Measurements from ENCODE around the gene INPP5D. TPM values are rescaled to one million over a fixed set of nuclear protein-coding genes. Genes with fewer than 3 reads are reported as not detected.

Gene INPP5D
- total RNA-seq, 1 donor from 2014 or later: 8.9 TPM

DNA sequence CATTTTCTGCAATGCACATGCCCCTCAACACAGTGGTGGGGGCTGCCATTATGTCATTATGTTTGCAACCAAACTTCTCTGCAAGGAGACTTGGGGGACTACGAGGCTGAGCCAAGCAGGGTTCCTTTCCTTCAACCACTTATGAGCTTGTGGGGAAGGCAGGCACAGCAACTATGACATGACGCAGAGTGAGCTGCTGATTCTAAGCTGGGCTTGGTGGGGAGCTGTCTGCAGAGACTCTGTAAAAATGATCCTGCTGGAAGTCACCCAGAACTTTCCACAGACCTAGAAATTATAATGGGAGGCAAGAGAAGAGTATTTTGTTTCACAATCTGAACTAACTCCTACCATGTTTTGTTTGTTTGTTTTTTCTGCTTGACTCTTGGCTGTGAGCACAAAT is 55.6 kb downstream of the INPP5D start:
- Mint-ChIP-seq H3K9me3 (no peaks in the 10 kb centered on the region), H3K4me1 (no peaks in the 10 kb centered on the region), H3K4me3 (no peak overlapping the region), H3K27me3 (ENCODE audit: low read depth) (peaks cover 4% of the 10 kb centered on the region), H3K36me3 (no peaks in the 10 kb centered on the region), H3K27ac (no peak overlapping the region)
- TF ChIP-seq, protein P1, sequence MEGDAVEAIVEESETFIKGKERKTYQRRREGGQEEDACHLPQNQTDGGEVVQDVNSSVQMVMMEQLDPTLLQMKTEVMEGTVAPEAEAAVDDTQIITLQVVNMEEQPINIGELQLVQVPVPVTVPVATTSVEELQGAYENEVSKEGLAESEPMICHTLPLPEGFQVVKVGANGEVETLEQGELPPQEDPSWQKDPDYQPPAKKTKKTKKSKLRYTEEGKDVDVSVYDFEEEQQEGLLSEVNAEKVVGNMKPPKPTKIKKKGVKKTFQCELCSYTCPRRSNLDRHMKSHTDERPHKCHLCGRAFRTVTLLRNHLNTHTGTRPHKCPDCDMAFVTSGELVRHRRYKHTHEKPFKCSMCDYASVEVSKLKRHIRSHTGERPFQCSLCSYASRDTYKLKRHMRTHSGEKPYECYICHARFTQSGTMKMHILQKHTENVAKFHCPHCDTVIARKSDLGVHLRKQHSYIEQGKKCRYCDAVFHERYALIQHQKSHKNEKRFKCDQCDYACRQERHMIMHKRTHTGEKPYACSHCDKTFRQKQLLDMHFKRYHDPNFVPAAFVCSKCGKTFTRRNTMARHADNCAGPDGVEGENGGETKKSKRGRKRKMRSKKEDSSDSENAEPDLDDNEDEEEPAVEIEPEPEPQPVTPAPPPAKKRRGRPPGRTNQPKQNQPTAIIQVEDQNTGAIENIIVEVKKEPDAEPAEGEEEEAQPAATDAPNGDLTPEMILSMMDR (IDR thresholded peaks at IDR 0.05; ENCODE audit: unreplicated experiment): no peak
- no peak for DNase-seq (ENCODE audit: low spot score in 2 of 2, unreplicated experiment in 2 of 2)

DNA sequence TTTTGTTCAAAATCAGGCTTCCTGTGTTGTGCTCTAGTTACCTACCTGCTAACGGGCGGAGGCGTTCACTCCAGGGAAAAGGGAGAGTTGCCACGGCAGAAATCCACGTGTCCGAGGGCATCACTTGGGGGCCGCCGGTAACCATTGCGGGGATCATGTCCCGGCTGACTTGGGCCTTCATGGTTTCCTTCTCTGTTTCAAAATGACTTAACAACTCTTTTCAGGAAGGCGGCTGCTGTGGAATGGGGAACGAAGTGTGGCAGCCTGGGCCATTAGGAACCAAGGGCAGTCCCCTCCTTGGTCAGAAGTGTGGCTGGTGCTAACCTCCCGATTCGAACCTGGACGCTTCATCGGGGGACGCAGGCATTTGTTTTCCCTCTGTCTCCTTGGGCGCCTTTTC is 56.8 kb downstream of the INPP5D start:
- H3K9me3 Mint-ChIP-seq: no peaks in the 10 kb centered on the region
- no peaks in the 10 kb centered on the region for H3K36me3 Mint-ChIP-seq
- no peak overlapping the region for H3K27ac Mint-ChIP-seq
- H3K4me3 Mint-ChIP-seq: no peak overlapping the region
- TF ChIP-seq, protein P1 (IDR thresholded peaks at IDR 0.05; ENCODE audit: unreplicated experiment): no peak
- no peaks in the 10 kb centered on the region for H3K4me1 Mint-ChIP-seq
- DNase-seq (ENCODE audit: low spot score in 2 of 2, unreplicated experiment in 2 of 2): no peak
- peaks cover 4% of the 10 kb centered on the region for H3K27me3 Mint-ChIP-seq (ENCODE audit: low read depth)

DNA sequence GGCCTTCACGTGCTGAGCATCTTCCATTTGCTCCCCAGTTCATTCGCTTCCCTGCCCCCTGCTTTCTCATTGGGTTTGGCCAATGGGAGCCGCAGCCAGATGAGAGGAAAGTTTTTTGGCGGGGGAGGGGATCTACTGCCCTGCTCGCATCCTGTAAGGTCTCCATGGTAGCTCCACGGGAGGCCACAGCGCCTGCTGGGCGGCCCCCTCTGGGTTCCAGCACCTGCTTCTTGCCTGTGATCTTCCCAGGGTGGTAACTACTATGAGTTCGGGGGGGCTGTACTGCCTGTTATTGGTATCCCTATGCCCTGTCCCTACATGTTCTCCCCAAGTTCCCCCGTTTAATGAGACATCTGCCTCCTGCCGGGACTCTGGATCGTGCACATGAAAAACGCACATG is 57.2 kb downstream of the INPP5D start:
- H3K36me3 Mint-ChIP-seq: no peaks in the 10 kb centered on the region
- no peaks in the 10 kb centered on the region for H3K9me3 Mint-ChIP-seq
- no peaks in the 10 kb centered on the region for H3K4me1 Mint-ChIP-seq
- TF ChIP-seq, protein P1 (IDR thresholded peaks at IDR 0.05; ENCODE audit: unreplicated experiment): no peak
- no peak overlapping the region for H3K27ac Mint-ChIP-seq
- peaks cover 4% of the 10 kb centered on the region for H3K27me3 Mint-ChIP-seq (ENCODE audit: low read depth)
- DNase-seq (ENCODE audit: low spot score in 2 of 2, unreplicated experiment in 2 of 2): no peak
- no peak overlapping the region for H3K4me3 Mint-ChIP-seq

DNA sequence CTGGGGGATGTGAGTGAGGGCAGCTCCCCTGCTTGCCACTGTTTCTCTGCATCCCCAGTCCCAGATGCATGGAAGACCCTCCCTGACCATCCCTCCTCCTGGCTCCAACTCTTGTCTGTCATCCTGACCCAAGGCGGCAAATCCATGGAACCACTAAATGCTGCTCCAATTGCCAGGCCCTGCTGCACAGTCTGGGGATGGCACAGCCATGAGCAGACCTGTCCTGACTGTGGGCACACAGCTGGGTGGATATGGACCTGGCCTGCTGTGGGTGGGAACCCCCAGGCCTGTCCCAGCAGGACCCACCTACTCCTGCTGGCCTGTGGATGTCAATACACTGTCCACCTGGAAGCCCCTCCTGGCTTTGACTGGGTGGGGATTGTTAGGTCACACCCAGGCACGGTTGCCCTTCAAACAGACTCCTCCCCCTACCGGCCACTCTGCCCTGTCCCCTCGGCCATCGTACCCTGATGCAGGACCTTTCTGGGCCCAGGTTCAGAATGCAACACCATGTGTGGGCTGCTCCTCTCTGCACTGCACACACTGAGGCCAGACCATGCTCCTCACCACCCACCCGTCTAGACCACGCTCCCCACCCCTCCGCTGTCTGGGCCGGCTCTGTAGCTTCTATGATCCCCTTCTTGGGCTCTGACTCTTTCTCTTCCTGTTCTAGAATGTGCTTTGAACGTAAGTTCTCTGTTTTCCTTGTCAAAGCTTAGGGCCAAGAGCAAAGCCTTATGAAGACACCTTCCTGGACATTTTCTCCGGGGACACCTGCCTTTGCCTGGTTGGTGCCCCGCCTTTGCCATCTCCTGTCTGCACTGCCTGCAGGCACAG is 57.9 kb downstream of the INPP5D start:
- Mint-ChIP-seq H3K36me3 (no peaks in the 10 kb centered on the region), H3K27ac (no peak overlapping the region), H3K27me3 (ENCODE audit: low read depth) (peaks cover 4% of the 10 kb centered on the region), H3K4me1 (no peaks in the 10 kb centered on the region), H3K4me3 (no peak overlapping the region), H3K9me3 (no peaks in the 10 kb centered on the region)
- TF ChIP-seq, protein P1 (IDR thresholded peaks at IDR 0.05; ENCODE audit: unreplicated experiment): no peak
- no peak for DNase-seq (ENCODE audit: low spot score in 2 of 2, unreplicated experiment in 2 of 2)

DNA sequence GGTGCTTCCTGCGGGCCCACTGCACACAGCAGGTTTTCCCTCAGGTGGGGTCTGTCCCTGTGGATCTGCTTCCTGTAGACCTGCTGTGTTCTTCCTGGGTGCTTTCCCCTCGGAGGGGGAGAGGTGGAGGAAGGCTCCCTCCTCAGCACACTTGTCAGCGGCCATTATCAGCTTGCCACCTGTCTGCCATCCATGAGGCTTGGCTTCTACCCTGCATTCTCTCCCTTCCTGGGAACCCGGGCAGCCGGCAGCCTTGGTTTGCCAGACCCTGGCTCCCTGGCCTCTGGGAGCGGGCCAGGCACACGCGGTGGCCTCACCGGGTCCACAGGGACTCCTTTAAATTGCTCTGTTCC is 58.5 kb downstream of the INPP5D start:
- H3K27me3 Mint-ChIP-seq (ENCODE audit: low read depth): peaks cover 4% of the 10 kb centered on the region
- no peak for DNase-seq (ENCODE audit: low spot score in 2 of 2, unreplicated experiment in 2 of 2)
- H3K36me3 Mint-ChIP-seq: no peaks in the 10 kb centered on the region
- TF ChIP-seq, protein P1 (IDR thresholded peaks at IDR 0.05; ENCODE audit: unreplicated experiment): no peak
- no peaks in the 10 kb centered on the region for H3K4me1 Mint-ChIP-seq
- H3K9me3 Mint-ChIP-seq: no peaks in the 10 kb centered on the region
- H3K4me3 Mint-ChIP-seq: no peak overlapping the region
- H3K27ac Mint-ChIP-seq: no peak overlapping the region
